Right lobe of liver (tissue), 6 donors: ENCODE results near the gene CDX2. TPM values are rescaled to one million over a fixed set of nuclear protein-coding genes. Genes with fewer than 3 reads are reported as not detected.

Source experiments
- ATAC-seq, 4 donors: fragments of 200-7000 bp; cut with Tn5 transposase; one replicate each; pipeline ENCODE4 v1.9.1; 2020; ENCODE audit warnings: mild to moderate bottlenecking in 4 of 4, moderate library complexity in 4 of 4
- DNase-seq, 3 donors: peaks; one replicate each; pipeline ENCODE4 v3.0.0-alpha.2; 2020
- H3K27ac ChIP-seq, 3 donors: fragments of 200-600 bp; one replicate each; pipeline ENCODE4 v1.8.0; 2022
- H3K27me3 ChIP-seq, 2 donors: fragments of 200-600 bp; one replicate each; pipeline ENCODE4 v1.8.0; 2022
- H3K36me3 ChIP-seq, 4 donors: fragments of 200-600 bp; sonication (generic) in 1 of 4; one replicate each; pipeline versions ENCODE4 v1.5.1 to v1.8.0; 2017 to 2022; ENCODE audit warnings: control low read depth in 1 of 4
- H3K4me1 ChIP-seq, 4 donors: fragments of 200-600 bp; sonication (generic) in 1 of 4; one replicate each; pipeline versions ENCODE4 v1.5.1 to v1.8.0; 2017 to 2022; ENCODE audit warnings: control low read depth in 1 of 4
- H3K4me3 ChIP-seq, 3 donors: fragments of 200-600 bp; one replicate each; pipeline ENCODE4 v1.8.0; 2022
- H3K9me3 ChIP-seq, 4 donors: fragments of 200-600 bp; sonication (generic) in 1 of 4; one replicate each; pipeline versions ENCODE4 v1.5.1 to v1.8.0; 2017 to 2022; ENCODE audit warnings: control low read depth in 1 of 4
- CTCF ChIP-seq, 4 donors: fragments of 200-600 bp in 3 of 4; fragments of 450-650 bp in 1 of 4; IDR thresholded peaks; one replicate each; pipeline versions ENCODE4 v1.5.1 to v1.8.0; 2016 to 2022; ENCODE audit warnings: antibody characterized with exemption in 4 of 4, mild to moderate bottlenecking in 2 of 4
- POLR2A ChIP-seq: fragments of 450-650 bp; IDR thresholded peaks from one replicate; pipeline ENCODE4 v1.6.1; 2017; ENCODE audit warnings: antibody characterized with exemption, mild to moderate bottlenecking
- WGBS: methylation state at CpG from one replicate; pipeline ENCODE4 v1.1.6; 2018; ENCODE audit warnings: low coverage, low lambda C conversion rate; ENCODE audit not compliant: insufficient coverage; ENCODE audit errors: missing lambda C conversion rate; 5-methylcytosine and 5-hydroxymethylcytosine counted together
- intact Hi-C, 2 donors: fragments of 100-400 bp; cut with DNase I; formaldehyde crosslinking; loops; one replicate each; pipeline versions ENCODE4 v1.11.2 to v1.14.1; 2022
- total RNA-seq, 6 experiments: library from RNA; depleted of rRNA in 2 of 6; stranded (reverse); fragments of >200 nt in 2 of 6; fragmentation: NEBNext Ultra II Directional in 3 of 6; extraction: Animal tissue kit (Norgen Biotek cat#: 25700) in 3 of 6; gene quantifications; one replicate each; pipeline versions ENCODE4 v1.1.0 to v1.2.4, GENCODE V29; 2016 to 2023
- donor health status: DM: no; HTN: yes; CAD: no.
- donor health status: DM: no; HTN: no; CAD: no.
- donor health status: DM: no; HTN: no; CAD: no.
- donor health status: DM: no; HTN: yes; CAD: no.
- donor health status: DM: no; HTN: yes; CAD: no.

The CDX2 gene
- total RNA-seq, 6 experiments from 2014 or later = not detected

- no peak overlapping the region for H3K4me3 ChIP-seq
- no peak overlapping the region for H3K27ac ChIP-seq
- H3K9me3 ChIP-seq = no peaks in the 10 kb centered on the region
- H3K27me3 ChIP-seq = peaks cover 12 to 50% of the 10 kb centered on the region in 2 donors
- DNase-seq (peak in 1 of 3 donors; percentile 52), ATAC-seq (peak; percentile 45 to 72 (median 56))
- intact Hi-C loops = loop anchor here in 1 of 2 donors (10.0 kb wide), 1 partner anchor 616 kb away; no protein-coding TSS in a partner anchor
- H3K36me3 ChIP-seq = no peaks in the 10 kb centered on the region
- under 1% methylated on average over 23 of the region's 54 CpGs for WGBS
- H3K4me1 ChIP-seq = peaks cover 0 to 21% (median 4%) of the 10 kb centered on the region in 4 donors
- no peak for TF ChIP-seq CTCF (IDR thresholded peaks at IDR 0.05)
- no peak for TF ChIP-seq POLR2A
These were observed 11.3 kb upstream of the CDX2 start for GRCh38 chr13:27980280-27980998.

GRCh38 chr13:27979765-27980279 is 10.7 kb upstream of the CDX2 start:
- DNase-seq (peak in 1 of 3 donors; percentile 6), ATAC-seq (no peak)
- Histone ChIP-seq H3K27ac (no peak overlapping the region), H3K4me3 (no peak overlapping the region), H3K9me3 (no peaks in the 10 kb centered on the region), H3K4me1 (peaks cover 0 to 21% (median 4%) of the 10 kb centered on the region in 4 donors), H3K27me3 (peaks cover 12 to 50% of the 10 kb centered on the region in 2 donors), H3K36me3 (no peaks in the 10 kb centered on the region)
- WGBS = 9% methylated on average over 13 of the region's 15 CpGs
- intact Hi-C loops = loop anchor here in 1 of 2 donors (10.0 kb wide), 1 partner anchor 615 kb away; no protein-coding TSS in a partner anchor
- TF ChIP-seq CTCF (IDR thresholded peaks at IDR 0.05) = no peak
- TF ChIP-seq POLR2A = no peak

- peak in 1 of 3 donors; percentile 20 for DNase-seq
- peaks cover 12 to 50% of the 10 kb centered on the region in 2 donors for H3K27me3 ChIP-seq
- H3K9me3 ChIP-seq = no peaks in the 10 kb centered on the region
- H3K27ac ChIP-seq = no peak overlapping the region
- no peak for TF ChIP-seq CTCF (IDR thresholded peaks at IDR 0.05)
- TF ChIP-seq POLR2A = no peak
- ATAC-seq = no peak
- intact Hi-C loops = no loop called here
- H3K36me3 ChIP-seq = no peaks in the 10 kb centered on the region
- H3K4me3 ChIP-seq = no peak overlapping the region
- peaks cover 0 to 21% (median 4%) of the 10 kb centered on the region in 4 donors for H3K4me1 ChIP-seq
- WGBS = 12% methylated on average over 15 of the region's 15 CpGs
These were observed 10.0 kb upstream of the CDX2 start for GRCh38 chr13:27979001-27979643.

- Histone ChIP-seq H3K9me3 (no peaks in the 10 kb centered on the region), H3K4me3 (no peak overlapping the region), H3K27me3 (peaks cover 12 to 50% of the 10 kb centered on the region in 2 donors), H3K36me3 (no peaks in the 10 kb centered on the region), H3K4me1 (peaks cover 0 to 21% (median 4%) of the 10 kb centered on the region in 4 donors), H3K27ac (no peak overlapping the region)
- no peak for TF ChIP-seq CTCF (IDR thresholded peaks at IDR 0.05)
- no peak for TF ChIP-seq POLR2A
- no peak for ATAC-seq
- intact Hi-C loops = no loop called here
- WGBS = 4% methylated on average over 21 of the region's 65 CpGs
- DNase-seq = peak in 1 of 3 donors; percentile 33
These were observed 9.3 kb upstream of the CDX2 start for GRCh38 chr13:27978301-27978968.
